Stimulated activated CD4-positive, alpha-beta T cell treated with anti-CD3 and anti-CD28 coated beads, Interleukin-15, amount 100 ng/mL, for 1 hour (primary cell): Measurements from ENCODE around the gene ABCD1.
"Not testable (repeated sequence)": the region's sequence is repeated elsewhere in the genome, so short reads cannot be mapped to it uniquely, and the experiment has no call there.

Source experiments
- DNase-seq, 2 donors: peaks; one replicate each; pipeline ENCODE4 v3.0.0-alpha.2; 2020; ENCODE audit warnings: low read depth in 1 of 2, low spot score in 1 of 2

Gene ABCD1

GRCh38 chrX:153724252-153725038 is at the start of gene ABCD1, which contains the start of gene BCAP31:
Gene ABCD1 (plus strand): TSS chrX:153724856. CDS start chrX:153725267, 411 bp downstream.
Gene BCAP31 (minus strand): TSS chrX:153724387. CDS start chrX:153723244, 1,143 bp downstream.
- DNase-seq = peak; percentile 79 to 81

- DNase-seq = no peak
Observed at GRCh38 chrX:153681175-153681574, 43.5 kb upstream of the ABCD1 start.

DNA sequence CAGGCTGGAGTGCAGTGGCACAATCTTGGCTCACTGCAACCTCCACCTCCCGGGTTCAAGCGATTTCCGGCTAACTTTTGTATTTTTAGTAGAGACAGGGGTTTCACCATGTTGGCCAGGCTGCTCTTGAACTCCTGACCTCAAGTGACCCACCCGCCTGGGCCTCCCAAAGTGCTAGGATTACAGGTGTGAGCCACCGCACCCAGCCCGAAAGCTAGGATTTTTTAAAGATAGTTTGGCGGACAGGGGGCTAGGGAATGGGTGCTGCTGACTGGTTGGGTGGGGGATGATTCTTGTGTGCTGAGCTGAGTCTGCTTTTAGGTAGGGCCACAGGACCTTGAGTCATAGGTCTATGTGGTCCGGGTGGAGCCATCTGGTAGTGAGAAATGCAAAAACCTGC is 41.2 kb upstream of the ABCD1 start:
- not testable (repeated sequence) for DNase-seq

- no peak for DNase-seq
Observed at GRCh38 chrX:153684467-153685155, 40.0 kb upstream of the ABCD1 start.

DNA sequence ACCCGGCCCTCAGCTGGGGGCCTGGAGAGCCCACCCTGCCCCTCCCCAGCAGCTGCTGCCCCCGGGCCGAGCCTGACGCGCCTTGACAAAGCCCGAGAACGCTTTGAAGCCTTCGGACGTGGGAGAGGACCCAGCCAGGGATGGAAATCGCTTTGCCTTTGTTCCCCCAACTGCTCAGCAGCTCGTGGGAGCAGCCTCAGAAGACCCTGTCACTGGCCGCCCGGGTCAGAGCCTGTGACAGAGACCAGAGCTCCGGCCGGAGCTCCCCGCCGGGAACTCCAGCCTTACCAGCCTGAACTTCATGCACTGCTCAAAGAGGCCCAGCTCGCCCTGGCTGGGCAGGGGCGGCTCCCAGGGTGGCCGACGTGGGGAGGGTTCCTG is 39.5 kb upstream of the ABCD1 start:
- no peak for DNase-seq

- DNase-seq = no peak
Observed at GRCh38 chrX:153685751-153686696, 38.6 kb upstream of the ABCD1 start.

GRCh38 chrX:153686711-153687110 is 37.9 kb upstream of the ABCD1 start:
- no peak for DNase-seq

- no peak for DNase-seq
Observed at GRCh38 chrX:153687121-153688039, 37.3 kb upstream of the ABCD1 start, which contains the start of gene SLC6A8. Gene SLC6A8 (plus strand): TSS chrX:153687926. CDS start chrX:153688575, 649 bp downstream.

DNA sequence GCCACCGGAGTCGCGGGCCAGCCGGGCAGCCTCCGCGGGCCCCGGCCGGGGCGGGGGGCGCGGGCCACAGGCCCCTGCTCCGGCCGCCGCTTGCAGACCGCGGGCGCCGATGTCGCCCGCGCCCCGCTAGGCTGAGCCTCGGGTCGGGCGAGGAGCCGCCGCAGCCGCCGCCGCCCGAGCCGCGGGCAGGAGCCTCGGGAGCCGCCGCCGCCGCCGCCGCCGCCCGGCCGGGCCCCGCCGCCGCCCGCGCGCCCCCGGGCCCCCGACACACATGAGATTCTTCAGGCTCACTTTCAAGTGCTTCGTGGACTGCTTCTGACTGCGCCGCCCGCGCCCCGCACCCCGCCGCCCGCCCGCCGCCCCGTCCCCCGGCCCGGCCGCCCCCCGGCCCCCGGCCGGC is 36.6 kb upstream of the ABCD1 start:
- no peak for DNase-seq

DNA sequence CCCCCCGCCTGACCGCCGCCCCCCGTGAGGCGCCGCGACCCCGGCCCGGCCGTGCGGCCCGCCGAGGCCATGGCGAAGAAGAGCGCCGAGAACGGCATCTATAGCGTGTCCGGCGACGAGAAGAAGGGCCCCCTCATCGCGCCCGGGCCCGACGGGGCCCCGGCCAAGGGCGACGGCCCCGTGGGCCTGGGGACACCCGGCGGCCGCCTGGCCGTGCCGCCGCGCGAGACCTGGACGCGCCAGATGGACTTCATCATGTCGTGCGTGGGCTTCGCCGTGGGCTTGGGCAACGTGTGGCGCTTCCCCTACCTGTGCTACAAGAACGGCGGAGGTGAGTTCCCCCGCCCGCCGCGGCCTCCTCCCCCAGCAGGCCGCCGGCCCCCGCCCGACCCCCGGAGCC is 36.1 kb upstream of the ABCD1 start:
- DNase-seq = no peak

DNA sequence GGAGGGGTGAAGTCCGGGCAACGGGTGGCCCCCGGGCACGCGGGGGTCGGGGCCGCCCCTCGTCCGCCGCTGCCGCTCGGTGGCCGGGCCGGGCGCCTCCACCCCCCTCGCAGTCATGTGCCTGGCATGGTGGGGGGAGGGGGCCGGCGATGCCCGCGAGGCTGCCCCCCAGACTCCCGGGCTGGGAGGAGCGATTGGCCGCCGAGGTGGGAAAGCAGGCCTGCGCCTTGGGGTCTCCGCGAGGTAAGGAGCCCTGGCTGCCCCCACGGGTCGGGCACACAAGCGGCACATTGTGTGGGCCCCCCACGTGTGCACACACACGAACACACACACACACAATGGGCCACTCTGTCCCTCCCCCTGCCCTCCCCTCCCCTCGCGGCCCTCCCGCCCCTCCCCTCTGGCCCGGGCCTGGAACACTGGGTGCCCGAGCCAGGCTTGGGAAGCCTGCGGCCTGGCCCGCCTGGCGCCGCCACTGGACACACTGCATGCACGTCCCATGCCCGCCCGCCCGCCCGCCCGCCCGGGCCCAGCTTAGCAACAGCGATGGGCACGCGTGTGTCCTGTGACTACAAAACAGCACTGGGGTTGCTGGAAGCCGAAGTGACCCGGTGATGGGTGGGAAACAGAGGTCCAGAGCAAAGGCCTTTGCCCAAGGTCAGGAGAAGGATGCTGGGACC is 35.6 kb upstream of the ABCD1 start:
- DNase-seq = no peak

DNA sequence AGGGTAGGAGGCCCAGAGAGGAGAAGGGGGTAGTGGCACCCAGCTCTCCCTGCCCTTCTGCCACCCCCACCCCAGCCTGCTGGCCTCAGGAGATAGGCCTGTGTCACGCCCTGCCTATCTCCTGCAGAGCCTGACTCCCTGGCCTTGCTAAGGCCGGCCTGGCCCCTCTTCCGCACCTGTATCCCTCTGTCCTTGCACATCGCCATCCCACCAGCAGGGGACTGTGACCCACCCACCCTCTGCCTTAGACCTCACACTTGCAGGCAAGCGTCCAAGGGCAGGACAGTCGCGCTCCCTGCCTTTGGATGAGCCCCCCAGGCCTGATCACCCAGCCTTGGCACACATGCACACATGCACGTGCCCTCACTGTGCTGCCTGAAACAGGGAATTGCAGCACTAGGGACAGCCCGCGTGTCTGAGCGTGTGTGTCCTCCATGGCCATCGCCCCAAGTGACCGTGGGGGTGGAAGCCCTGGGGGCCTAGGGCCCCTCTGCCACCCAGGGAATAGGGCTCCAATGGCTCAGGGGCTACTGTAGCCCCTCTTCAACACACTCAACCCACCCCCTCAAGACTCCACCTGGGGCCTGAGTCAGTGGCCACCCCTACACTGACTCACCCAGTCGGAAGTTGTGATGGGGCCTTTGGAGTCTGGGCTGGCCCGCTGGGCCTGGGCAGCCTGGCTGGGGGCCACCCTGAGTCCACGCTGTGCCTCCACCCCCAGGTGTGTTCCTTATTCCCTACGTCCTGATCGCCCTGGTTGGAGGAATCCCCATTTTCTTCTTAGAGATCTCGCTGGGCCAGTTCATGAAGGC is 34.8 kb upstream of the ABCD1 start:
- DNase-seq = no peak

DNA sequence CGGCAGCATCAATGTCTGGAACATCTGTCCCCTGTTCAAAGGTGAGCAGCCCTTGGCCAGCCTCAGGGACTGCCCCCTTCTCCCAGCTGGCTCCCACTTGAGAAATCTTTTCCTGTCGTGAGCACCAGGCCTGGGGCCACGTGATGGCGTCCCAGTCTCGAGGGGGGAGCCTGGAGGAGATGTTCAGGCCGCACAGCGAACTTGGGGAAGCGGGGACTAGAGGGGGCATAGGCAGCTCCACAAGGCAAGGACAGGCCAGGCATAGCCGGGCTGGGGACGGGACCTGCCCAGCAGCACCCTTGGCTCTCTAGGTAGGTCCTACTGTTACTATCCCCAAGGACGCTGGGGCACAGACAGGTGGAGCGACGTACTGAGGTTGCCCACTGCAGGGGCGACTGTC is 34.2 kb upstream of the ABCD1 start:
- no peak for DNase-seq

DNA sequence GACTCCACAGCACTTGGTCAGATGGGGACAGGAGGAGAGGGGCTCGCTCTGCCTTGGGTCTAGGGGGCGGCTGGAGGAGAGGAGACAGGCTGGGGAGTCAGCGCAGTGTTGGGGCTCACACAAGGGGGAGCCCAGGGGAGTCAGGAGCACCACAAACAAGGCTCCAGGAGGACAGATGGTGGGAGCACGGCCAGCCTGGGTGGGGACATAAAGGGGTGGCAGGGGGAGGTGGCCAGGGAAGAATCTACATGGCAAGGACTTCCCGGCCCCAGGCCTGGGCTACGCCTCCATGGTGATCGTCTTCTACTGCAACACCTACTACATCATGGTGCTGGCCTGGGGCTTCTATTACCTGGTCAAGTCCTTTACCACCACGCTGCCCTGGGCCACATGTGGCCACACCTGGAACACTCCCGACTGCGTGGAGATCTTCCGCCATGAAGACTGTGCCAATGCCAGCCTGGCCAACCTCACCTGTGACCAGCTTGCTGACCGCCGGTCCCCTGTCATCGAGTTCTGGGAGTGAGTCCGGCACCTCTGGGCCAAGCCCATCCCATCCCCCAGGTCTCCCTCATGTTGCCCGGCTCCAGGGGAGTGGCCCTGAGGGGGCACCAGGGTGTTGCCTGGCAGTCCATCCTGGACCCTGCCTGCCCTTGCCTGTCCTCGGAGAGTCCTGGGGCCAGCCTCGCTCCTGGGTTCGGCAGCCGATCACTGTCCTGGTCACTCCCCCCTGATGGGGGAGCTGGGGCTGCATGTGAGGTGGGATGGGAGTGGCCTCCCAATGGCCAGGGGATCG is 33.4 kb upstream of the ABCD1 start:
- DNase-seq = not testable (repeated sequence)

DNA sequence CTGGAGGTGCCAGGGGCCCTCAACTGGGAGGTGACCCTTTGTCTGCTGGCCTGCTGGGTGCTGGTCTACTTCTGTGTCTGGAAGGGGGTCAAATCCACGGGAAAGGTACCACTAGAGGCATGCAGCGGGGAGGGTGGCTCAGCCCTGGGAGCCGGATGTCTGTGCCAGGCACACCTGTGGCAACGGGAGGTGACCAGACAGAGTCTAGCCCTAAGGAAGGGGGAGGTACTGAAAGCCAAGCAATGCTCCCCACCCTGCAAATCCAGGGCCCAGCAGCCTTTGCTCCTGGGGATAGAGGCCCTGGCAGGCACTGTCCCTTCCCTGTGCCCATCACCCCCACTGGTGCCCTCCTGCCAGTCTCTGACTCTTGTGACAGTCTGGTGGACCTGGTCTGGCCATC is 32.7 kb upstream of the ABCD1 start:
- no peak for DNase-seq

GRCh38 chrX:153692611-153693156 is 32.0 kb upstream of the ABCD1 start:
- no peak for DNase-seq

- DNase-seq = no peak
Observed at GRCh38 chrX:153693216-153694086, 31.2 kb upstream of the ABCD1 start.
